ENCODE results near the gene MTARC1. TPM values are rescaled to one million over a fixed set of nuclear protein-coding genes. Genes with fewer than 3 reads are reported as not detected.

MTARC1 gene
- total RNA-seq, 1 experiment from 2014 or later: 26.5 TPM

- no TSS peak for BruUV-seq (replicated peaks)
- ChIA-PET POLR2A (interaction anchor here (1.0 to 1.6 kb wide), 5 partner anchors 8 to 467 kb away, joined by 3 to 10 read pairs (median 5); no protein-coding TSS in a partner anchor), CTCF (interaction anchor here (1.1 to 2.6 kb wide), 4 partner anchors 15 to 559 kb away, joined by 3 to 16 read pairs (median 6); no protein-coding TSS in a partner anchor), RAD21 (ENCODE audit: low non-redundant PET in 1 of 2, low total read pairs in 2 of 2, uncharacterized antibody in 2 of 2, unreplicated experiment in 2 of 2) (no interaction called here)
- Histone ChIP-seq H2AFZ (ENCODE audit: low read depth, low read length, poor library complexity, severe bottlenecking) (peak within 1 kb of the TSS; percentile 53), H3K4me3 (replicated peaks in 1 of 2; ENCODE audit: low read depth in 1 of 2, low read length in 2 of 2) (peak within 1 kb of the TSS; percentile 65 to 86), H3K79me2 (ENCODE audit: insufficient read depth, low read length) (peaks cover 40% of the 10 kb centered on the region), H3K9me2 (ENCODE audit: insufficient read depth) (no peaks in the 10 kb centered on the region), H3K4me2 (ENCODE audit: low read length) (peak within 1 kb of the TSS; percentile 81), H3K27me3 (ENCODE audit: insufficient read depth, low read length) (no peaks in the 10 kb centered on the region), H3K9me3 (ENCODE audit: control insufficient read depth in 1 of 2, insufficient read depth in 1 of 2, low read depth in 1 of 2, low read length in 2 of 2) (no peaks in the 10 kb centered on the region), H3K9ac (ENCODE audit: low read length) (peak within 1 kb of the TSS; percentile 89), H3K4me1 (ENCODE audit: control insufficient read depth in 1 of 2, insufficient read depth in 2 of 2, low read length in 2 of 2) (peaks cover 6 to 16% of the 10 kb centered on the region in 2 experiments; a peak in 3 of 4 replicates), H3K27ac (ENCODE audit: low read depth, low read length) (peak within 1 kb of the TSS; percentile 71), H3K36me3 (ENCODE audit: control insufficient read depth in 1 of 2, insufficient read depth in 2 of 2, low read length in 2 of 2) (no peaks in the 10 kb centered on the region), H4K20me1 (ENCODE audit: insufficient read depth) (no peaks in the 10 kb centered on the region)
- DNase-seq (ENCODE audit: low read depth, low spot score): peak; percentile 66
- intact Hi-C loops (cut with micrococcal nuclease): no loop called here
- peak; percentile 95 for ATAC-seq
- TF ChIP-seq SRF (IDR thresholded peaks at IDR 0.05; ENCODE audit: low read depth): no peak
- TF ChIP-seq ELF1 (IDR thresholded peaks at IDR 0.05; ENCODE audit: borderline replicate concordance, low read depth): no peak
- TF ChIP-seq EGR1 (IDR thresholded peaks at IDR 0.05; ENCODE audit: low read depth): no peak
- peak; percentile 87 for TF ChIP-seq ZFX (IDR thresholded peaks at IDR 0.05)
- TF ChIP-seq YY1 (IDR thresholded peaks at IDR 0.05; ENCODE audit: extremely low read depth, insufficient replicate concordance, low read depth, low read length): peak; percentile 66
- peak; percentile 97 for TF ChIP-seq POLR2AphosphoS5 (IDR thresholded peaks at IDR 0.05; ENCODE audit: low read depth, low read length)
- no peak; the same call in 1 of the 2 replicates for TF ChIP-seq SP1 (IDR thresholded peaks at IDR 0.05; ENCODE audit: low read depth)
- TF ChIP-seq TCF7L2 (IDR thresholded peaks at IDR 0.05; ENCODE audit: borderline replicate concordance, extremely low read depth, insufficient read depth, insufficient read length): no peak
- TF ChIP-seq SIN3A (IDR thresholded peaks at IDR 0.05; ENCODE audit: low read depth): peak; percentile 75
- no peak for TF ChIP-seq ZNF274 (IDR thresholded peaks at IDR 0.05; ENCODE audit: low read depth, low read length)
- no peak for TF ChIP-seq ZBTB33 (IDR thresholded peaks at IDR 0.05; ENCODE audit: extremely low read depth, insufficient replicate concordance, low read length)
- TF ChIP-seq MAX (IDR thresholded peaks at IDR 0.05): peak; percentile 75
- no peak for TF ChIP-seq REST (IDR thresholded peaks at IDR 0.05; ENCODE audit: low read depth)
- TF ChIP-seq FOSL1 (IDR thresholded peaks at IDR 0.05; ENCODE audit: low read depth): no peak
- no peak for TF ChIP-seq EZH2phosphoT487 (IDR thresholded peaks at IDR 0.05; ENCODE audit: borderline replicate concordance)
- peak; percentile 91 for TF ChIP-seq POLR2A (IDR thresholded peaks at IDR 0.05; ENCODE audit: borderline replicate concordance, extremely low read depth, insufficient read depth, insufficient read length)
- no peak for TF ChIP-seq RAD21 (IDR thresholded peaks at IDR 0.05; ENCODE audit: low read depth)
- no peak for TF ChIP-seq EZH2 (IDR thresholded peaks at IDR 0.05)
- no peak for TF ChIP-seq ATF3 (IDR thresholded peaks at IDR 0.05)
- no peak for TF ChIP-seq CEBPB (IDR thresholded peaks at IDR 0.05; ENCODE audit: low read depth)
- TF ChIP-seq JUND (IDR thresholded peaks at IDR 0.05): no peak
These were observed 38.4 kb upstream of the MTARC1 start, which contains the start of gene MTARC2 for GRCh38 chr1:220748089-220748934. MTARC2 (plus strand) TSS chr1:220748322; CDS start chr1:220748532, 210 bp downstream.
